Germinal center (tissue), 1 donor: Measurements from ENCODE around the gene ZER1.
"Not testable (repeated sequence)": the region's sequence is repeated elsewhere in the genome, so short reads cannot be mapped to it uniquely, and the experiment has no call there.

Experiments used
- DNase-seq: peaks from one replicate; pipeline ENCODE4 v3.0.0; 2012; ENCODE audit warnings: mixed read lengths, low spot score

Gene ZER1

DNA sequence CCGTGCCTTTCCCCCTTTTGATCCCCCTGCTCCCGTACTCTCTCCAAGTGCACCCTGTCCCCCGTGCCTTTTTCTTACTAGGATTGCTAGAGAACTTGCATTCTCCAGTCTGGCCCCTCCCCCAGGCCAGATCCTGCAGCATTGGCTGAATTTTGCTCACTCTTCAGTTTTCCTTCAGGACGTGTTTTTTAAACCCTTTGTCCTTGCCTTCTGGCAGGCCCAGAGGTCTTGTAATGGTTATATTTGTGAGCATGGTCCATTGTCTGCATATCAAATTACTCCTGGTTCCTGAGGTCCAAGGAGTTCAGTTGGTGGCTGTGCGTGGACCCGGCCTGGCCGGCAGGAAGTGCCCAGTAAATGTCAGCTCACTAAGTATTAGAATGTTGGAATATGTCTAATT lies 15.9 kb upstream of the ZER1 start:
- DNase-seq, result no peak

DNA sequence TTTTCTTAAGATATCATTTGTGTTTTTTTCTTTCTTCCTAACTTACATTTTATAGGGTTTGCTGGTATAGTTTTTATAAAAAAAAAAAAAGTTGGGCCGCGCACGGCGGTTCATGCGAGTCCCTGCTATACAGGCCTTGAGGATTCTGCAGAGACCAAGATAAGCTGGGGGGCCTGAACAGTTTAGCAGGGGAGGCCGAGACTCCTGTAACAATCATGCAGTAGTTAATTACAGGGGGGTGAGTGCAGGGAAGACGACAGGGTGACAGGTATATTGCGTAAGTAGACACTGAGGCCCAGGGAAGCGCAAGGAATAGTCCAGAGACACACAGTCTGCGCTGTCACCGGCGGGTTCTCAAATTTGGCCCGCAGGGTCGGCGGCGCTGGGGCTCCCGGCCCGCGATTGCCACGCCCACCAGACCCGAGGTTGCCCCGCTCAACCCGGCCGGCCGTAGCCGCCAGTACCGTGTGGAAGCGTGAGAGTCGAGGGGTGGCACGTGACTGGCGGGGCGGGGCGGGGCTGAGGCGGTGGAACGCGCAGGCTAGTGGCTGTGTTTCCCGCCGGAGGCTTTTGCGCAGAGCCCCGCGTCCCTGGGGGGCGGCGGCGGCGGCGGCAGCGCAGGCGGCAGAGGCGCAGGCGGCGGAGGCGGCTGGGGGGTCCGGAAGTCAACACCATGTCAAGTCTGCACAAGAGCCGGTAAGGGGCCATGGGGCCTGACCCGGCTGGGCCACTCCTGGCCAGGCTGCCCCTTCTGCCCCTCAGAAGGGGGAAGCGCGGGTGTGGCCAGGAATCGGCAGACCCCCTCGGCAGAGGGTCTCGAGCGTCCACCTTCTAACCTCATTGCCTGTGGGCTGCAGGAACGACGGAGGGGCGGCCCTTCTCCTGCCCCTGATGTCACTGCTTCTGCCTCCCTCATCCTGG lies 15.2 kb upstream of the ZER1 start, which contains the start of gene TBC1D13:
TBC1D13 (plus strand) TSS at position 573 of the 921 bp plus-strand sequence; CDS start at position 674, 101 bp downstream.
- DNase-seq, result peak; percentile 95

DNA sequence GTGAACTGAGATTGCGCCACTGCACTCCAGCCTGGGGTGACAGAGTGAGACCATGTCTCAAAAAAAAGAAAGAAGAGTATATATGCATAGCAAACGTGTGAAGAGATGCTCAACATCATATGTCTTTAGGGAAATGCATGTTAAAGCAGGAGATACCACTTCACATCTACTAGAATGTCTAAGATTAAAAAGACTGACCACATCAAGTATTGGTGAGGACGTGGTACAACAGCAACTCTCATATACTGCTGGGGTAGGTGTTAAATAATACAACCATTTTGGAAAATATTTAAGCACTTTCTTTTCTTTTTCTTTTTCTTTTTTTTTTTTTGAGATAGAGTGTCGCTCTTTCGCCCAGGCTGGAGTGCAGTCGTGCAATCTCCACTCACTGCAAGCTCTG lies 13.7 kb upstream of the ZER1 start:
- no peak for DNase-seq

DNA sequence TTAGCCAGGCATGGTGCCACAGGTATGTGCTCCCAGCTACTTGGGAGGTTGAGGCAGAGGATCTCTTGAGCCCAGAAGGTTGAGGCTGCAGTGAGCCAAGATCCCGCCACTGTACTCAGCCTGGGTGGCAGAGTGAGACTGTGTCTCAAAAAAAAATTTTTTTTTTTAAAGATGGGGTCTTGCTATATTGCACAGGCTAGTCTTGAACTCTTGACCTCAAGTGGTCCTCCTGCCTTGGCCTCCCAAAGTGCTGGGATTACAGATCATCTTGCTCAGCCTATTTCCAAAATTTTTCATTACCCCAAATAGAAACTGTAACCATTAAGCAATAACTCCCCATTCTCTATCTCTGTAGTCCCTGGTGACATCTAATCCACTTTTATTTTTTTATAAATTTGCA lies 10.9 kb upstream of the ZER1 start:
- DNase-seq, result no peak

DNA sequence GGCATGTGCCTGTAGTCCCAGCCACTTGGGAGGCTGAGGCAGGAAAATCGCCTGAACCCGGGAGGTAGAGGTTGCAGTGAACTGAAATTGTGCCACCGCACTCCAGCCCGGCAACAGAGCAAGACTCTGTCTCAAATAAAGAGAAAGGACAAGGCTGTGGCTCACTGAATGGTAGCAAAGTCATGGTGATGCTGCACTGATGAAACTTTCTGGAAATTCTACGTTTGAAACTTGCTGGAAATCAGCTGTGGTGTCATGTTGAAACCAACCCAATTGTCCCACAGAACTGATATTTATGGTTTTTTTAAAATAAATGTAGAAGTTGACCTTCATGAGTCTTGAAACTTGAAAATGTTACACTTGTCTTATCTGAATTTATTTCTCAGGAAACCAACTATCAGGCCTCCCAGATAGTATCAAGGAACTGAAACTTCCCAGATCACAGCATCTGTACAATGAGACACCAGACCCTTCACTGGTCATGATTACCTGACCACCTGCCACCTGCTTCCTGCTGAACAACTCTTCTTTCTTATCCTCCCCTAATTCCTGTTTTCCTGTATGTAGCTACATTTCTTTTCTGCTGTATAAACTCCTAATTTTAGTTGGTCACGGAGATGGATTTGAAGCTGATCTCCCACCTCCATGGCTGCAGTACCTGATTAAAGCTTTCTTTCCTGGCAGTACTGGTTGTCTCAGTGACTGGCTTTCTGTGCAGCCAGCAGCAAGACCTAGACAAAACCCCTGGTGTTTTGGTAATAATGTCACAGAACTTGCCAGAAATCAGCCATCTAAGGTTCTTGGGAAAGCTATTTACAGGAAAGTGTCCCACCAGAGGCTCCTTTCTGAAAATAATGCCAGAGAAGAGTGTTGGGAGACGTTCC lies 9.7 kb upstream of the ZER1 start:
- no peak for DNase-seq

DNA sequence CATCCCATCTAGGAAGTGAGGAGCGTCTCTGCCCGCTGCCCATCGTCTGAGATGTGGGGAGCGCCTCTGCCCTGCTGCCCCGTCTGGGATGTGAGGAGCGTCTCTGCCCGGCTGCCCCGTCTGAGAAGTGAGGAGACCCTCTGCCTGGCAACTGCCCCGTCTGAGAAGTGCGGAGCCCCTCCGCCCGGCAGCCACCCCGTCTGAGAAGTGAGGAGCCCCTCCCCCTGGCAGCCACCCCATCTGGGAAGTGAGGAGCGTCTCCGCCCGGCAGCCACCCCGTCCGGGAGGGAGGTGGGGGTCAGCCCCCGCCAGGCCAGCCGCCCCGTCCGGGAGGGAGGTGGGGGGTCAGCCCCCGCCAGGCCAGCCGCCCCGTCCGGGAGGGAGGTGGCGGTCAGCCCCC lies 8.4 kb upstream of the ZER1 start:
- not testable (repeated sequence) for DNase-seq

DNA sequence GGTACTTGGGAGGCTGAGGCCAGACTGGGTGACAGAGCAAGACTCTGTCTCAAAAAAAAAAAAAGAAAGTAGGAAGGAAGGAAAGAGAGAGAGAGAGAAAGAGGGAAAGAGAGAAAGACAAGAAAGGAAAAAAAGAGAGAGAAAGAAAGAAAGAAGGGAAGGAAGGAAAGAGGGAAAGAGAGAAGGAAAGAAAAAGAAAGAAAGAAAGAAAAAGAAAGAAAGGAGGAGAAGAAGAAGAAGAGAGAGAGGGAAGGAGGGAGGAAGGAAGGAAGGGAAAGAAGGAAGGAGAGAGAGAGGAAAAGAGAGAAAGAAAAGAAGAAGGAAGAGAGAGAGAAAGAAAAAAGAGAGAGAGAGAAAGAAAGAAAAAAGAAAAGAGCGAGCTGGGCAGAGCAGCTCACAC lies 3.1 kb upstream of the ZER1 start:
- DNase-seq, result no peak

DNA sequence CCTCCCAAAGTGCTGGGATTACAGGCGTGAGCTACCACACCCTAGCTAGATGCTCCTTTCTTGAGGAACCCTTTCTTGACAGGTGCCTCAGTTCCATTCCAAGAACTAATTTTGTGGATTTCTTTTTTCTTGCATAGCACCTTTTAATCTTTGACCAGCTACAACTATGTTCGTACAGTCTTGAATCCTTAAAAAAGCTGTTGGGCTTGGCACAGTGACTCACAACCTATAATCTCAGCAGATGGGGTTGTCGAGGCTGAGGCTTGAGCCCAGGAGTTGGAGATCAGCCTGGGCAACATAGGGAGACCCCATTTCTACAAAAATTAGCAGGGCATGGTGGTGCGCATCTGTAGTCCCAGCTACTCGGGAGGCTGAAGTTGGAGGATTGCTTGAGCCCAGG lies 1.3 kb upstream of the ZER1 start:
- no peak for DNase-seq

DNA sequence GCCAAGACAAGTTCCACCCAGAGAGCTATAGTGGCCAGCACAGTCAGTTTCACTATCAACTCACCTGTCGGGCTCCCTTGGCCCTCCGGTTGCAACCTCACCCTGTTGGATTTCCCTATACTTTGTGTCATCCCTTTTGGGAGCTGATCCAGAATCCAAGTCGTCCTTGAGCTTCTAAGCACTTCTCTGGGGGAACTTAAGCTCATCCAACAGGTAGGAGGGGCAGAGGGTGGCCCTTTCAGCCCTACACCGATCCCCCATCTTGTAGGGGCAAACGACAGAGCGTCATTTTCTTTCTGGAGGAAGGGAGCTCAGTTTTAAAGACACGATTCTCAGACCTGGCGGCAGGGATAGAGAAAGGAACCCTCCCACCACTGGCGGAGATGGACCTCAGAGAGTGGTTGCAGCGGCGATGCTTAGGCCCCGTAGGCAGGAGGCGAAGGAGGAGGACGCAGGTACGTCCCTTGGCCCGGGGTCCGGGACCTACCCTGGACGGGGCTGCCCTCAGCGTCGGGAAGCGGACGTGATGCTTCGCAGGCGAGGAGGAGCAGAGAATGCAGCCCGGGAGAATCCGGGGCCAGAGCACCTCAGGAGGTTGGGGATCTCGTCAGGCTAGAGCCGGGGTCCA lies 519 bp downstream of the ZER1 start:
- DNase-seq, result no peak

DNA sequence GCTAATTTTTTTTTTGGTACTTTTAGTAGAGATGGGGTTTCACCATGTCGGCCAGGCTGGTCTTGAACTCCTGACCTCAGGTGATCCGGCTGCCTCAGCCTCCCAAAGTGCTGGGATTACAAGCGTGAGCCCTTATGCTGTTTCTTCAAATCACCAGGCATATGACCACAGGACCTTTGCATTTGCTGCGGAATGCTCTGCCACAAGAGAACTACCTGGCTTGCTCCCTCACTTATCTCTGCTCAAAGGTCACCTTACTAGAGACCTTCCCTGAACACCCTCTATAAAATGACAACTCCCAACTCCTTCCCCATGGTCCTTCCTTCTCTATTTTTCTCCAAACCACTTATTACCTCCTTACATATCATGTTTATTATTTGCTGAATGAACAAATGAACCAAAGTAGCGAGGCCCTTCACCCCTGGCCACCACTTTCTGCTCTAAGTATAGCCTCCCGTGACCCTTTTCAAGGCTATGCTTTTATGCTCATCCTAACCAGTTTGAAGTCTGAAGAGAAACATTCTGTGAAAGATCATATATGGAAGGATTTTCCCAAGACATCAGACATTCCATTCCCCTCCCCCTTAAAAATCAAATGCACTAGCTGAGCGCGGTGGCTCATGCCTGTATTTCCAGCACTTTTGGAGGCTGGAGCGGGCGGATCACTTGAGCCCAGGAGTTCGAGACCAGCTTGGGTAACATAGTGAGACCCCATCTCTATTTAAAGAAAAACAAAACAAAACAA lies 1.3 kb downstream of the ZER1 start:
- DNase-seq, result no peak

DNA sequence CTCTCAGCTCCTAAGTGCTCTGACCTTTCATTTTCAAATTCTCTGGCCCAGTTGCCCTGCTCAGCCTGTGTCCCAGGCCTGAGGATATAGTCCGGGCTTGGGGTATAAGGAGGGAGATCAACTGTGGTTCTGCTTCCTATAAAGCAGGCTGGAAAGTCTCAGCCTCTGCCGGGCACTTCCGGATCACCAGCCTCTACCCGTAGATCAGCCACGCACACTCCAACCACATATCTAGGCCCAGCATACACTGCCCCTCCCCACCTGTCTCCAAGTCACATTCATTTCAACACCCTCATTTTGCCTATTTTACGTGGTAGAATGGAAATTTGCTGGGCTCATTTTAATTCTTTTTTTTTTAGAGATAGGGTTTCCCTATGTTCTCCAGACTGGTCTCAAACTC lies 3.1 kb downstream of the ZER1 start:
- DNase-seq, result no peak

DNA sequence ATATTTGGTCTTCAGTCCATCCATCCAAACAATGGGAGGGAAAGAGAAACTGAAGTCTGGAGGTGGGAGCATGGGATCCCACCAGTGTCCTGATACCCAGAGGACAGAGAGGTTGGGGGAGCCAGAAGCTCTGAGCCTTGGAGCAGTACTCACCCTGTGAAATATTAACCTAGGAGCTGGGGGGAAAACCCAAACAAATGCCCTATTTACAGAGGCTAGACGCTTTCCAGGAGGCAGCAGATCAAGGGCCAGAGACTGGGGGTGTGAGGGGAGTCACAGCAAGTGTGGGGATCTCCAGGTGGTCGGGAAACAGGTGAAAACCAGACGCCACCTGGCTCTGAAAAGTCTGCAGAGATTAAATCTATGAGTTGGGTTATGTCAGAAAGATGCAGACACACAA lies 6.2 kb downstream of the ZER1 start:
- no peak for DNase-seq

DNA sequence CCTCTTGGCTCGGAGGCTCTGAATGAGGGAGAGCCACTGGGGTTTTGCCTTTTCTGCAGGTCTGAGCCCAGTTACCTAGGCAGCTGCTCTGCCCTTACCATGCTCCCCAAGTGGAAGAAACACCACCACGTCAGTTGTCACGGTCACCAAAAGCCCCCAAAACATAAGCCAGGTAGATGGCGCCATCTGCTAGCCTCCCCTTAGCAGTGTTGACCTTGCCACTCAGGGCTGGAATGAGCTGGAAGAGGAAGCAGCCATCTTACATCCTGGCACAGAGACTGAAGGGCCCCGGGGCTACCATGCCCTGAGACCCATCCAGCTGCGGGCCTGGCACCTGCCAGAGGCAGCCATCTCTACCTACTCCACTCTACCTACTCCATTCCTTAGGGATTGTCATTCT lies 7.4 kb downstream of the ZER1 start:
- no peak for DNase-seq

DNA sequence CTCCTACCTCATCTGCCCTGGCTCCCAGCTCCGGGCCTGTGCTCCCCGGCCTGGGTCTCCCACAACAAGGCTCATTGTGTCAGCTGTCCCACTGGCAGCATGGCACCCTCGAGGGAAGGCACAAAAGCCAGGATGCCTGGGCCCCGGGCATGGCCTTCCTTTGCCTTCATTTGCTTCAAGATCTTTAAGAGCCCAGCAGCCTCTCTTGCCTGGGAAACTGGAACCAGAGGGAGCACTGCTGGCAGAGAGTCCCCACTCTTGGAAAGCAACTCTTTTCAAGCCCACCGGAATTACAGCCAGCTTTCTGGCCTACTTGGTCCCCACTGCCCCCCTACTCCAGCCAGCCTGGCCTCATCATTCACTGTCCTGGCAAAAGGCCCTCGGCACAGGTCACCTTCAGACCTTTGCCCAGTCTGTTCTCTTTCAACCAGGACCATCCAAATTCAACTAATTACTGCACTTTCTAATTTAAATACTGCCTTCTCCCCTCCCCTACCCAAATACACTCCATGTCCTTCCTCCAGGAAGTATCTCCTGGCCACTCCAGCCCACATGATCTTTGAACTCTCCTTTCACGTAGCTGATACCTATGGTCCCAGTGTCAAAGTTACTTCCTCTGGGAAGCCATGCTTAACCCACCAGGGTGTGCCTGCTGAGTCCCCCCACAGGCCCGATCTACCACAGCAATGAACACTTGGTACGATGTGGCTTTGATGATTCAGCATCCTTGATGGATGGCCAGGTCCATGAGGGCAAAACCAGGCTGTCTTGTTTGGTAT lies 8.9 kb downstream of the ZER1 start:
- DNase-seq, result no peak

DNA sequence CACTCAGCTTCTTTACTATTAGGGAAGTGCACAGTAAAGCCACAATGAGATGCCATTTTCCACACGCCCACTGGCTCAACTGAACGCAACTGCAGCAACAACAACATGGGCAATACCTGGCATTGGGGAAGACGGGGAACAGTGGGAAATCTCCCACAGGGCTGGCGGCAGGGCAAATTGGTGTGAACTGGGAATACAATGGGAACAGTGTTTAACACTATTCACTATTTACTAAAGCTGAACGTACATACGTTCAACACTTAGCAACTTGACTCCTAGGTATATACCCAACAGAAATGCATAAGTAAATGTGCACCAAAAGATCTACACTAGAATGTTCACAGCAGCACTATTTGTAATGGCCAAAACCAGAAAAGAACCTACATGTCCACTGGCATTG lies 14.1 kb downstream of the ZER1 start:
- DNase-seq, result no peak

DNA sequence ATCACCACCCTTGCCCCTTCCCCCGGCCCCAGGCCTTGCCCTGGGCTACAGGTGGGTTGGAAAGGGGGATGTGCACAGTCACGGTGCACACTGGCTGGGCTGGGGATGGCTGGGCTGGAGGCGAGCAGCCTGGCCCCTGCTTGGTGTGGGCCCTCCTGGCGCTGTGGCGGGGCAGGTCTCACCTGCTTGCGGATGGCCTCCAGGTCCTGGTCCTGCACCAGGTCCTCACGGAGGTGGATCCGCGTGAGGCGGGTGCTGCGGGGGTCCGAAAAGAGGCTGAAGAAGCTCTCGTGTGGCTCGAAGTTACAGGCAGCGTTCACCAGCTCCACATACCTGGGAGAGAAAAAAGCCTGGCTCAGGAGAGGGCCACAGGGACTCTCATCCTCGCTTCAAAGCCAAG lies 18.1 kb downstream of the ZER1 start:
- DNase-seq, result no peak

DNA sequence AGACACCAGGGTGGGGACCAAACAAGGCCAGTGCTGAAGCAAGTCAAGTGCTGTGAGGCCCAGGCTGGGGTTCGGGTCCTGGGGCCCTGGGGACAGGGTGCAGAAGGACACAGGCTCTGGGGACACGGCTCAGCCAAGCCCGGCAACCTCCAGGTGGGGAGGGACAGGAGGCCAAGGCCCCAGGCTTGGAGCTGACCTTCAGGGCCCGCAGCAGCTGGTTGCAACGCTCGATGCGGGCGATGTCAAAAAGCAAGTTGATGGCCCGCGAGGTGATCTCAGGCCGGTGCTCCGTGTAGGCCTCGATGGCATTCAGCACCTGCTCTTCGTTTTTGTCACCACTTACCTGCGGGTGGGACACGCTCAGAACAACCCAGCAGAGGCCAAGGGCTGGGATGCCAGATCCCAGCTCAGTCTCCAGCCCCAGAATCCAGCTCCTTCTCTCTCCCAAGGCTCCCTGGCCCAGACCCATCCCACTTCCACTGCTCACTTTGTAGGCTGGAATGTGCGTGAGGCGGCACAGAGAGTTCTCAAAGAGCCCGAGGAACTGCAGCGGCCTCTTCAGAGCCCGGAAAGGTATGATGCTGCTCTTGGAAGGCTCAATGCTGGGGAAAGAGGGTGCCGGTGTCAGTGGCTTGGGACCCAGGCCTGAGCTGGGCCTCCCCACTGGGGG lies 20.7 kb downstream of the ZER1 start:
- DNase-seq, result no peak

DNA sequence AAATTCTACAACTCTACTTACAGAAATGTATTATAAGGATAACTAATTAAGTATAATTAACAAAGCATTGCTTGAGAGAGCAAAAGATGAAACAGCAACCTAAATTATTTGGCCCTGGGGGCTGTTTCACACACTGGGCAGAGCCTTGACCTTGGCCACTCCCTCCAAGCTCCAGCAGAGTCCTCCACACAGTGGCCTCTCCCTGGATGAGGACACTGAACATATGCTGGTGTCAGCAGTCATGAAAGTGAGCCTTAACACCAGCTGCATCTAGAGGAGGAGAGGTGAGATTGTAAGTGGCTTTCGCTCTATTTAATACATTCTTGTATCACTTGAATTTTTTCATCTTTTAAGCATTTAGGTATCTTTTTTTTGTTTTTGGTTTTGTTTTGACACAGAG lies 24.5 kb downstream of the ZER1 start:
- no peak for DNase-seq

DNA sequence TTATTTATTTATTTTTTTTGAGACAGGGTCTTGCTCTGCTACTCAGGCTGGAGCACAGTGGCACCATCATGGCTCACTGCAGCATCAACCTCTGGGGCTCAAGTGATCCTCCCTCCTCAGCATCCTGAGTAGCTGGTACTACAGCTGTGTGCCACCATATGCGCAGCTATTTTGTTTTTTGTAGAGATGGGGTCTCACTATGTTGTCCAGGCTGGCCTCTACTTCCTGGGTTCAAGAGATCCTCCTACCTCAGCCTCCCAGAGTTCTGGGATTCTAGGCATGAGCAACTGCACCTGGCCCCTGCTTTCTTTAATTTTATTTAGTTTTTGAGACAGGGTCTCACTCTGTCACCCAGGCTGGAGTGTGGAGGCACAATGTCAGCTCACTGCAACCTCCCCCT lies 28.3 kb downstream of the ZER1 start:
- no peak for DNase-seq

DNA sequence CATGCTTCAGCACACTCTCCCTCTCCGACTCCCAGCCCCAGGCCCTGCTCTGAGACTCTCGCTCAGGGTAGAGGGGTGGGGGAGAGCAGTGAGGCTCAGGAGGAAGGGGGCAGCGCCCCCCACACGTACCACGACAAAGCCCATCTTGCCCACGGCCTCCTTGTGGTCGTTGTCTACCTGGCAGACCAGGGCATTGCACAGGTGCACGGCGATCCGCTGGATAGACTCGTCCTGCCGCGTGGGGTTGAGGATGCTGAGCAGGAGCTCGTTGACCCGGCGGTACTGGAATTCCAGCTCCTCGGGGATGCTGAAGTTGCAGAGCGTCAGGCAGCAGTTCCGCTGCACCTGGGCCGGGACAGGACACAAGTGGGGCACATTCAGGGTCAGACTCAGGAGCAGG lies 29.3 kb downstream of the ZER1 start:
- DNase-seq, result no peak

DNA sequence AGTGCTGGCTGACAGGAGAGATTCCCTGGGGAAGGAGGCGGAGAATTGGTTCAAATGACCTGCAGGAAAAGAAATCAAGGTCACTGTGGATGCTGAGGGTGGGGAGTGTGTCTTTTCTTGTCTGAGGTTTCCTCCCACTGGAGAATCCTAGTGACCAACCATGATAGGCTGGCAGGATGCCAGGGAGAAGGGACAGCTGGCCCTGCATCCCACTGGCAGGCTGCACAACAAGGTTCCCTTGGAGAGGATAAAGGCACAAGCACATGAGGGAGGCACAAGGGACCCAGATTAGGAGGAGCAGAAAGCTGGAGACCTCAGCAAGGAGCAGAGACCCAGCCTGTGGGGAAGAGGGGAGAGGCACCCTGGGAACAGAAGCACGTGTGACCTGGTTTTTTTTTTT lies 36.4 kb downstream of the ZER1 start:
- no peak for DNase-seq
